ENCODE data around the gene DCK. TPM values are rescaled to one million over a fixed set of nuclear protein-coding genes. Genes with fewer than 3 reads are reported as not detected.
"Not testable (repeated sequence)": the region's sequence is repeated elsewhere in the genome, so short reads cannot be mapped to it uniquely, and the experiment has no call there.

Gene DCK
- total RNA-seq, 1 donor from 2014 or later: 10.8 TPM

DNA sequence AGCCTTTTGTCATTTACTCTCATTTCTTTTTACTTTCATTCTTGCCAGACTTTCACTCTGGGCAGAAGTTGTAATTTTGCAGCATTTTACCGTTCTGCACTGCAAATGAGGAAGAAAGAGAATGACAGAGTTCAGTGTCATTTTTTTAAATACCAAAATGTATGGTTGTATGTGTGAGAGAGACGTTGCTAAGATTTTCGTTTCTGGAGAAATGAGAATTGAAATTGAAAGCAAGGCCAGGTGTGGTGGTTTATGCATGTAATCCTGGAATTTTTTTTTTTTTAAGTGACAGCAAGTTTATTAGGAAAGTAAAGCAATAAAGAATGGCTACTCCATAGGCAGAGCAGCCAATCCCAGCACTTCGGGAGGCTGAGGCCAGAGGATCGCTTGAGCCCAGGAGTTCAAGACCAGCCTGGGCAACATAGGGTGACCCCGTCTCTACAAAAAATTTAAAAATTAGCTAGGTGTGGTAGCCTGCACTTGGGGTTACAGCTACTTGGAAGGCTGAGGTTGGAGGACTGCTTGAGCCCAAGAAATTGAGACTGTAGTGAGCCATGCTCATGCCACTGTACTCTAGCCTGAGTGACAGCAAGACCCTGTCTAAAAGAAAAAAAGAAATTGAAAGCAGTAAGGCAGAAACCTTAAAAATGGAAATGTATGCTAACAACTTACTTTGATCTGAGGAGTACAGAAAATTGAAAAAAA, 12.9 kb downstream of the DCK start:
- Mint-ChIP-seq H3K9me3 (ENCODE audit: unreplicated experiment) (peaks cover 1% of the 10 kb centered on the region), H3K27ac (ENCODE audit: unreplicated experiment) (no peak overlapping the region), H3K36me3 (ENCODE audit: unreplicated experiment) (peaks cover 14% of the 10 kb centered on the region), H3K4me1 (ENCODE audit: low read depth, unreplicated experiment) (peaks cover 16% of the 10 kb centered on the region), H3K27me3 (ENCODE audit: unreplicated experiment) (peaks cover 1% of the 10 kb centered on the region), H3K4me3 (ENCODE audit: unreplicated experiment) (no peak overlapping the region)
- TF ChIP-seq, protein P1, sequence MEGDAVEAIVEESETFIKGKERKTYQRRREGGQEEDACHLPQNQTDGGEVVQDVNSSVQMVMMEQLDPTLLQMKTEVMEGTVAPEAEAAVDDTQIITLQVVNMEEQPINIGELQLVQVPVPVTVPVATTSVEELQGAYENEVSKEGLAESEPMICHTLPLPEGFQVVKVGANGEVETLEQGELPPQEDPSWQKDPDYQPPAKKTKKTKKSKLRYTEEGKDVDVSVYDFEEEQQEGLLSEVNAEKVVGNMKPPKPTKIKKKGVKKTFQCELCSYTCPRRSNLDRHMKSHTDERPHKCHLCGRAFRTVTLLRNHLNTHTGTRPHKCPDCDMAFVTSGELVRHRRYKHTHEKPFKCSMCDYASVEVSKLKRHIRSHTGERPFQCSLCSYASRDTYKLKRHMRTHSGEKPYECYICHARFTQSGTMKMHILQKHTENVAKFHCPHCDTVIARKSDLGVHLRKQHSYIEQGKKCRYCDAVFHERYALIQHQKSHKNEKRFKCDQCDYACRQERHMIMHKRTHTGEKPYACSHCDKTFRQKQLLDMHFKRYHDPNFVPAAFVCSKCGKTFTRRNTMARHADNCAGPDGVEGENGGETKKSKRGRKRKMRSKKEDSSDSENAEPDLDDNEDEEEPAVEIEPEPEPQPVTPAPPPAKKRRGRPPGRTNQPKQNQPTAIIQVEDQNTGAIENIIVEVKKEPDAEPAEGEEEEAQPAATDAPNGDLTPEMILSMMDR (IDR thresholded peaks at IDR 0.05; ENCODE audit: partially characterized antibody, unreplicated experiment): no peak
- DNase-seq: no peak

DNA sequence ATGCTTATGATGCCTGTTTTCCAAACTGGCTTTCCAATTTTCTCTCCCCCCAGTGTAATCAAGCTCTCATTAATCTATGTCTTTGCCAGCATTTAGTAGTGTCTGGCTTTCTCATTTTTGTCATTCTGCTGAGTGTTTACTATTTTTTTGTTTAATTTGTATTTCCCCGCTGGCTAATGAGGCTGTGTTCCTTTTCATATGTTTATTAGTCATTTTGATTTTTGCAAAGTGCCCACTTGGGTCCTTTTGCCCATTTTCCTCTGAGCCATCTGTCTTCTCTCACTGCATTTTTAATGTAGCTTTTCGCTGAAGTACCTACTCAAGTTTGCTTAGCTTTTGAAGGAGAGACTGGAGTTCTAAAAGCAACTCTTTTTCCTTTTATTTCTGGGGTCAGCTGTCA, 14.7 kb downstream of the DCK start:
- TF ChIP-seq, protein P1 (IDR thresholded peaks at IDR 0.05; ENCODE audit: partially characterized antibody, unreplicated experiment): no peak
- H3K27me3 Mint-ChIP-seq (ENCODE audit: unreplicated experiment): peaks cover 1% of the 10 kb centered on the region
- peak overlapping the region; percentile 2 for H3K4me3 Mint-ChIP-seq (ENCODE audit: unreplicated experiment)
- H3K36me3 Mint-ChIP-seq (ENCODE audit: unreplicated experiment): peaks cover 6% of the 10 kb centered on the region
- peaks cover 16% of the 10 kb centered on the region for H3K4me1 Mint-ChIP-seq (ENCODE audit: low read depth, unreplicated experiment)
- H3K27ac Mint-ChIP-seq (ENCODE audit: unreplicated experiment): no peak overlapping the region
- H3K9me3 Mint-ChIP-seq (ENCODE audit: unreplicated experiment): peaks cover 2% of the 10 kb centered on the region
- no peak for DNase-seq

DNA sequence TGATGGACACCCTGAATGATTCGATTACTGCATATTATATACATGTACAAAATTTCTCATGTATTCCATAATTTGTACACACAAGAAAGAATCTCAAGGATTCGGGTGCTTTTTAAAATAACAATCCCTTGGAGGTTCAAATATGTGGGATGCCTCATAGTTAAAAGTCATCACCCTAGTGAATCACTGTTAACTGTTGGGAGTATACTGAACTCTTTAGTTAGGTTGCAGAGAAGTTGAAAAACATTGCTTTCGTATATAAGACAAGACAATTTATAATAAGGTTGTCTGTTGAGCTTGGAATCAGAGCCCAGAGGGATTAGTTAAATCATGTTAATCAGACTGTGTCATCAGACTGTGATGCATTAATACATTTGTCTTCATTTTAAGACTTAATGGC, 15.6 kb downstream of the DCK start:
- H3K36me3 Mint-ChIP-seq (ENCODE audit: unreplicated experiment): peaks cover 9% of the 10 kb centered on the region
- DNase-seq: no peak
- peaks cover 1% of the 10 kb centered on the region for H3K27me3 Mint-ChIP-seq (ENCODE audit: unreplicated experiment)
- peaks cover 14% of the 10 kb centered on the region for H3K4me1 Mint-ChIP-seq (ENCODE audit: low read depth, unreplicated experiment)
- TF ChIP-seq, protein P1 (IDR thresholded peaks at IDR 0.05; ENCODE audit: partially characterized antibody, unreplicated experiment): no peak
- H3K27ac Mint-ChIP-seq (ENCODE audit: unreplicated experiment): no peak overlapping the region
- H3K9me3 Mint-ChIP-seq (ENCODE audit: unreplicated experiment): peaks cover 3% of the 10 kb centered on the region
- H3K4me3 Mint-ChIP-seq (ENCODE audit: unreplicated experiment): no peak overlapping the region

DNA sequence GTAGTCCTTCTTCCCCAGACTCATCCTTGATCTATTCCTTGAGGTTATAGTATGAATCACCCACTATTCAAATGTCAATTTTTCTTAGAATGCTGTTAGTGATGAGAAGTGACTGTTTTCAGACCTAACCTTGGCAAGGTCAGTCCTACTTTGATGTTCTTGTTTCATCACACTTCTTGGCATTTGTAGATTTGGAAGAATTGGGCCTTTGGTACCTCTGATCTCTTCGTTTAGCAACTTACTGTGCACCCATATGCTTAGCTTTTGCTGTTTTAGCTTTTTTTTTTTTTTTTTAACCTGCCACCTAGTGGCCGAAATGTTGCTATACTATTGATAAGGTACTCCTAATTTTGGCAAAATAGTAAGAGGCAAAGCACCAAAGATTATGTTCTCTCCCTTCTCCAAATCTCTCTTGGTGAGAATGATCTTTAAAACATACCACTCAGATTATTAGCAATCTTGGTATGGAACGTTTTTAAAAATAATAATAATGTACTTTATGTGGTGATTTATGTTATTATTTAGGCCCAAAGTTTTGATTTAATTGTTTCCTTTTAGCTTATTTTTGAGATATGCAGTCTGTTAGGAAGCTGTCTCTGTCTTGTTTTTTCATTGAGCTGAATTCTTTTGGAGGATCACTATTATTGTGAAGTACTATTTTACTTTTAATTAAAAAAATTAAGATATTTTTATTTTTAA, 16.6 kb downstream of the DCK start:
- peaks cover 7% of the 10 kb centered on the region for H3K9me3 Mint-ChIP-seq (ENCODE audit: unreplicated experiment)
- DNase-seq: no peak
- TF ChIP-seq, protein P1 (IDR thresholded peaks at IDR 0.05; ENCODE audit: partially characterized antibody, unreplicated experiment): peak; percentile 92
- no peak overlapping the region for H3K4me3 Mint-ChIP-seq (ENCODE audit: unreplicated experiment)
- no peak overlapping the region for H3K27ac Mint-ChIP-seq (ENCODE audit: unreplicated experiment)
- H3K4me1 Mint-ChIP-seq (ENCODE audit: low read depth, unreplicated experiment): peaks cover 11% of the 10 kb centered on the region
- H3K27me3 Mint-ChIP-seq (ENCODE audit: unreplicated experiment): peaks cover 1% of the 10 kb centered on the region
- peaks cover 9% of the 10 kb centered on the region for H3K36me3 Mint-ChIP-seq (ENCODE audit: unreplicated experiment)

DNA sequence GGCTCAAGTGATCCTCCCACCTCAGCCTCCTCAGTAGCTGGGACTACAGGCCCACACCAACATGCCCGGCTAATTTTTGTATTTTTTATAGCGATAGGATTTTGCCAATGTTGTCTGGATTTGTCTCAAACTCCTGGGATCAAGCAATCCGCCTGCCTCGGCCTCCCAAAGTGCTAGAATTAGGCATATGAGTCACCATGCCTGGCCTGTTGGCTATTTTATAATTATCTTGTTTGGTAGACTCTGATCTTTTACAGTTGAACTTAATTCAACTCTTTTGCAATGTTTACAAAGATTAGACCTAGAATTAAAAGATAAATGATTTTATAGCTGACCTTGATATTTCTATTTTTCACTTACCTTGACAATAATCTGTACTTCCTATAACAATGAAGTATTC, 18.0 kb downstream of the DCK start:
- no peak overlapping the region for H3K4me3 Mint-ChIP-seq (ENCODE audit: unreplicated experiment)
- no peak overlapping the region for H3K27ac Mint-ChIP-seq (ENCODE audit: unreplicated experiment)
- TF ChIP-seq, protein P1 (IDR thresholded peaks at IDR 0.05; ENCODE audit: partially characterized antibody, unreplicated experiment): no peak
- no peak for DNase-seq
- H3K36me3 Mint-ChIP-seq (ENCODE audit: unreplicated experiment): peaks cover 14% of the 10 kb centered on the region
- H3K27me3 Mint-ChIP-seq (ENCODE audit: unreplicated experiment): peaks cover 1% of the 10 kb centered on the region
- H3K4me1 Mint-ChIP-seq (ENCODE audit: low read depth, unreplicated experiment): peaks cover 11% of the 10 kb centered on the region
- H3K9me3 Mint-ChIP-seq (ENCODE audit: unreplicated experiment): peaks cover 7% of the 10 kb centered on the region

DNA sequence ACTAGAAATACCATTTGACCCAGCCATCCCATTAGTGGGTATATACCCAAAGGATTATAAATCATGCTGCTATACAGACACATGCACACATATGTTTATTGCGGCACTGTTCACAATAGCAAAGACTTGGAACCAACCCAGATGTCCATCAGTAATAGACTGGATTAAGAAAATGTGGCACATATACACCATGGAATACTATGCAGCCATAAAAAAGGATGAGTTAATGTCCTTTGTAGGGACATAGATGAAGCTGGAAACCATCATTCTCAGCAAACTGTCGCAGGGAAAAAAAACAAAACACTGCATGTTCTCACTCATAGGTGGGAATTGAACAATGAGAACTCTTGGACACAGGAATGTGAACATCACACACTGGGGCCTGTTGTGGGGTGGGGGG, 23.9 kb downstream of the DCK start:
- peaks cover 14% of the 10 kb centered on the region for H3K36me3 Mint-ChIP-seq (ENCODE audit: unreplicated experiment)
- H3K4me3 Mint-ChIP-seq (ENCODE audit: unreplicated experiment); H3K4me1 Mint-ChIP-seq (ENCODE audit: low read depth, unreplicated experiment); H3K27ac Mint-ChIP-seq (ENCODE audit: unreplicated experiment); DNase-seq; H3K9me3 Mint-ChIP-seq (ENCODE audit: unreplicated experiment); H3K27me3 Mint-ChIP-seq (ENCODE audit: unreplicated experiment): not testable (repeated sequence)
